Measurements from ENCODE around the gene ACBD3.

The ACBD3 gene

GRCh38 chr1:226201029-226201593 lies 14.6 kb upstream of the ACBD3 start:
- DNase-seq: peak; percentile 19

GRCh38 chr1:226199971-226200370 lies 13.4 kb upstream of the ACBD3 start:
- DNase-seq: no peak

GRCh38 chr1:226195144-226195543 lies 8.6 kb upstream of the ACBD3 start:
- DNase-seq: no peak

GRCh38 chr1:226187380-226187779 lies 839 bp upstream of the ACBD3 start:
- DNase-seq: no peak

DNA sequence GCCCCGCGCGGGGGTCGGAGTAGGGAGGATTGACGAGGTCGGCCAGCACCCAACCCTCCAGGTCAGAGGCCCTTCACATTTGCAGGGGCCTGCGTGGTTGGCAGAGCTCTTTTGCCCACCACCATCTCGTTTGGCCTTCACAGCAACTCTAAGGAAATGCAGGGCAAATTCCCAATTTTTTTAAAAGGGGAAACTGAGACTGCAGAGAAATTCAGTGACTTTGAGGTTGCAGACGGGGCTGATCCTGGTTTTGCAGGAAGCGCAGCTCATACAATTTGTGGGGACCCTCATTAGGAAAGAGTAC lies 430 bp upstream of the ACBD3 start:
- DNase-seq: no peak

DNA sequence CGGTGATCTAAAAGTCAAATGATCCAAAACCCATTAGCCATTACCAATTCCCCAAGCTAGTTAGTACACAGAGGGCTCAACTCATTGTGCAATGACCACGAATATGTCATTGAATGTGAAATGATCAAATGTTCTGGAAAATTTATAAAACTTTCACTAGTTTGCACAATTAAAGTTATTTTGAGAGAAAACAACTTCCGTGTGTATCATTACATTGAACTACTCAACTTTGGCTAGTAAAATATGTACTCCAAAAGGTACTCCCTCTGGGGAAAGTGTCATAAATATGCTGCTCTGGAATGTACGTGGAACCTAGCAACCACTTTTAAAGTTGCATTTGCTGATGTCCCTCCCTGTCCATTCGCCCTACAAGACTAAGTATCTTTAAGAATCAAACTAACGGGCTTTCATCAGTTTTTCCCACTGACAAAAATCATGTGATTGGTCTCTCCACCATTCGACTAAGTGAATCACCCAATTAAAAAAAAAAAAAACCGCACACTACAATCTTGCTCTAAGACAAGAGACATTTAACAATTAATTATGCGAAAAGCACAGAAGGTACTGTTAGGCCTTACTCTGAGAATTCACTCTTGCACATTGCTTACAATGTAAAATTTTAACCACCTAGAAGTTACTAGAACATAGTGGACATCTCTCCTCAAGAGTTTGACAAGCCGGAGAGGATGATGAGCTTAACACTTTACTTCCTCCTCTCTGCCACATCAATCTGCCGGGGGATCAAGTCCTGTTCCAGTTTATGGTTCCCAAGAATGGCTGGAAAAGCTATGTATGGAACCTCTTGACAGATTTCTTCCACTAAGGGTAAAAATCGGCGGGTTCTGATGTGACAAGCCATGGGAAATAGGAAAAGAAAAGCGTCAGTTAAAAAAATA lies 1.2 kb downstream of the ACBD3 start:
- DNase-seq: no peak

DNA sequence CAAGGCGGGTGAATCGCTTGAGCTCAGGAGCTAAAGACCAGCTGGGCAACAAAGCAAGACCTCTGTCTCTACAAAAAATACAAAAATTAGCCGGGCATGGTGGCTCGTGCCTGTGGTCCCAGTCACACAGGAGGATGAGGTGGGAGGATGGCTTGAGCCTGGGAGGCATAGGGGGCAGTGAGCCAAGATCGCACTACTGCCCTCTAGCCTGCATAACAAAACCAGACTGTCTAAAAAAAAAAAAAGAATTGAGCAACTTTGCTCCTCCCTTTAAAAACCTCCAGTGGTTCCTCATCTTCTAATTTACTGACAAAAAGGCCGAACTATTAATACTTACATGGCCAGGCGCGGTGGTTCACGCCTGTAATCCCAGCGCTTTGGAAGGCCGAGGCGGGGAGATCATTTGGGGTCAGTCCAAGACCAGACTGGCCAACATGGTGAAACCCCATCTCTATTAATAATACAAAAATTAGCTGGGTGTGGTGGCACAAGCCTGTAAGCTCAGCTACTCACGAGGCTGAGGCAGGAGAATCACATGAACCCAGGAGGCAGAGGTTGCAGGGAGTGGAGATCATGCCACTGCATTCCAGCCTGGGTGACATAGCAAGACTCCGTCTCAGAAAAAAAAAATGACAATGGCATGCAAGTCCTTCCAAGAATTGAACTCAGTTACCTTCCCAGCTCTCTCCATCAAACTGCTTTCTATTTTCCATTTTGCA lies 4.4 kb downstream of the ACBD3 start:
- DNase-seq: peak; percentile 24

DNA sequence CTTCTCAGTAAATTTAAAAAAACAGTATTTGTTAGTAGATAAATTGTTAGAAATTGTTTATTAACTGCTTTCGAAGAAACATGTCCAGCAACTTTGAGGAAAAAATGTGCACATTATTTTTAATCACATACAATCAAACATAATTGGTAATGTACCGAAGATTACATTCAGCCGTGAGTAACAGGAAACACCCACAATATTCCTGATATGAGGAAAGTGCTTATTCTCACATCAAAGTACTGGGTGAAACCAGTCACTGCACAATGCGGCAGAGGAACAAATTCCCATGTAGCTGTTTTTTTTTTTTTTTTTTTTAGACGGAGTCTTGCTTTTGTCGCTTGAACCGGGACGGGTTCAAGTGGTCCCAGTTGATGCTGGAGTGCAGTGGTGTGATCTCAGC lies 9.7 kb downstream of the ACBD3 start:
- DNase-seq: no peak

GRCh38 chr1:226172589-226172988 lies 14.0 kb downstream of the ACBD3 start:
- no peak for DNase-seq

DNA sequence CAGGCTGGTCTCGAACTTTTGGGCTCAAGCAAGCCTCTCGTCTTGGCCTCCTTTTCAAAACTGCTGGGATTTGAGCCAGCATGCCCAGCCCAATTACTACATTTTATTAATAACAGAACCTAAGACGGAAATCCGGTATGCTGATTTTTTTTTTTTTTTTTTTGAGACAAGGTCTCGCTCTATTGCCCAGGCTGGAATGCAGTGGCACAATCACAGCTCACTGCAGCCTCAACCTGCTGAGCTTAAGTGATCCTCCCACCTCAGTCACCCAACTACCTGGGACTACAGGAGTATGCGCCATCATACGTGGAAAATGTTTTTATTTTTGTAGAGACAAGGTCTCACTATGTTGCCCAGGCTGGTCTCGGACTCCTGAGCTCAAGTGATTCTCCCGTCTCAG lies 20.2 kb downstream of the ACBD3 start:
- no peak for DNase-seq

- DNase-seq: no peak
Measured at GRCh38 chr1:226164154-226164553, 22.4 kb downstream of the ACBD3 start.

- no peak for DNase-seq
Measured at GRCh38 chr1:226162898-226163297, 23.6 kb downstream of the ACBD3 start.

DNA sequence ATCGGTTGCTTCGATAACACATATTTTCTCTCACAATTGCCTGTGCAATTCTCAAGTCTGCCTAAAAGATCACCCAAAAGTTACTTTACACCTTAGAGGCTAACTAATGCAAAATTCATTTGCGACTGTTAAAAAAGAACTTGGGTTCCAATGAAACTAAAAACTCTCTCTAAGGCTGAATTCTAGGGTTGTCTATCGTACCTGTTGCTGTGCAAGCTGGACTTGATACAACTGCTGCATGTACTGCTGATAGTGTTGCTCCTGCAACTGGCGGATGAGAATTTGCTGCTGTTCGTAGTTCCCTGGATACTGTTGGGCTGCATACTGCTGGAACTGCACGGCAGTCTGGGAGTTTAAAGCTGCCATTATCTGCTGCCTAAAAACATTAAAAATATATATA lies 27.6 kb downstream of the ACBD3 start:
- no peak for DNase-seq

- DNase-seq: no peak
Measured at GRCh38 chr1:226158457-226158856, 28.1 kb downstream of the ACBD3 start.

- no peak for DNase-seq
Measured at GRCh38 chr1:226157761-226158316, 28.7 kb downstream of the ACBD3 start.

GRCh38 chr1:226154593-226154992 lies 31.9 kb downstream of the ACBD3 start:
- DNase-seq: no peak

DNA sequence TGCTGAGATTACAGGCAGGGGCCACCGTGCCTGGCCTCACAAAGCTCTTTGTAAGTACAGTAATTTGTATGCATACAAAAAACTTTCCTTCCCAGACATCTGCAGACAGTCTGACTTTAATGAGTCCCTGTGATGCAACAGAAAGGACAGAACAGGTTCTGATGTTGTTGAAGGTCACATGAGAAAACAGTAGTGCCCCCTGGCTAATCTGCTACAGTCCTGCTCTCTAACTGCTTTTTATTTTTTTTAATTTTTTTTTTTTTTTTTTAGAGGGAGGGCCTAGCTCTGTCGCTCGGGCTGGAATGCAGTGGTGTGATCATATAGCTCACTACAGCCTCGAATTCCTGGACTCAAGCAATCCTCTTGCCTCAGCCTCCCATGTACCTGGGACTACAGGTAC lies 36.7 kb downstream of the ACBD3 start:
- peak; percentile 38 for DNase-seq

GRCh38 chr1:226148121-226148648 lies 38.4 kb downstream of the ACBD3 start:
- no peak for DNase-seq

GRCh38 chr1:226144045-226144444 lies 42.5 kb downstream of the ACBD3 start:
- DNase-seq: no peak

DNA sequence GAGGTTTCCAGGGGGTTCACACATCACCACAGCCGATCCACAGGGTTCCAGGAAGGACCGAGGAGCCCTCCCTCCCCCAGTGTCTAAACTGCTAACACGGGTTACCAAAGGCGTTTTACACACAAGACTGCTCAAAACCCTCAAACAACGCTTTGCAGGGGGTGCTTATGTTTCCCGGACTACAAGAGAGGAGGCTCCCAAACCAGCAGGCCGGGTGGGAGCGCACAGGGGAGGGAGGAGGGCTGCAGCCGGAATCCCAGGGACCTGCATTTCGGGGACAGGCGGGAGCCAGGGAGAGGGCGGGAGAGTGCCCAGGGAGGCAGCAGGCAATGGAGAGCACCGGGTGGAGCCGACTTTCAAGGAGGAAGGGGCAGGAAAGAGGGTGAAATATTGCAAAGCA lies 50.8 kb downstream of the ACBD3 start:
- no peak for DNase-seq

- peak; percentile 90 for DNase-seq
Measured at GRCh38 chr1:226135059-226135651, 51.4 kb downstream of the ACBD3 start.

DNA sequence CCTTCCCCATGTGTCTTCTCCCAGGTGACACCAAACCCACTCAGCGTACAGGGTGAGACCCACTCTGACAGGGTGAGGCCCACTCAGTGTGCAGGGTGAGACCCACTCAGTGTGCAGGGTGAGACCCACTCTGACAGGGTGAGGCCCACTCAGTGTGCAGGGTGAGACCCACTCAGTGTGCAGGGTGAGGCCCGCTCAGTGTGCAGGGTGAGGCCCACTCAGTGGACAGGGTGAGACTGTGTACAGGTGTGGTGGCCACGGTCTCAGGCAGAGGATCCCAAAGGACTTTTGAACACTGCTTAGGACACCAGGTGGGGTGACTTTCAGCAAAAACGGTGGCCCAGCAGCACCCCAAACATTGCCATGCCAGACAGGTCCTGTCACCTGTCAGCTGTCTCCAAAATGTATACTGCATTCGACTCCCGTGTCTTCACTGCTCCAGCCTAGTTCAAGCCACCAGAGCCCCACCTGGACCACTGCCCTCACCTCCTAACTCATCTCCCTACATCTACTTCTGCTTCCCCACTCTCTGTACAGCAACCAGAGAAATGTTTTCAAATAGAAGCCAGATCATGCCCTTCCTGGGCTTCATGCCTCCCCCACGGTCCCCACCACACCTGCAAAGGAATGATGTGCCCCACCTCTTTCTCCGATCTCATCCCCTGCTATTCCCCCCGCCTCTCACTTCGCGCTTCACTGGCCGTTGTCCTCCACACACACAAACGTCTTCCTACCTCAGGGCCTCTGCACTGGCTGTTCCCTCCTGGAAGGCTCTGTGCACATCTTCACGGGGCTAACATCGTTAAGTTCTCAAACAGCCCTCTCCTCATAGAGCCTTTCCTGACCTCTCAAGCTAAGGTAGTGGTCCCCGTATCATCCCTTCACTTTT lies 52.1 kb downstream of the ACBD3 start:
- DNase-seq: no peak
